GM12892 (cell line): Measurements from ENCODE around the gene JAML.

Source experiments
- POLR2A ChIP-seq: IDR thresholded peaks from 2 replicates; pipeline ENCODE4 v1.6.1; 2011; ENCODE audit warnings: low read depth, low read length, control low read depth
- TAF1 ChIP-seq: IDR thresholded peaks from 2 replicates; pipeline ENCODE4 v1.6.1; 2011; ENCODE audit warnings: low read depth, mild to moderate bottlenecking, control low read depth, low read length, borderline replicate concordance

GRCh38 chr11:118201966-118202365 is 22.8 kb downstream of the JAML start:
- no peak for TF ChIP-seq POLR2A
- no peak for TF ChIP-seq TAF1
